ENCODE data around the gene FARP1.
A peak's percentile ranks its signal among the peaks of the same experiment; 100 is the strongest.

Gene FARP1, protein sequence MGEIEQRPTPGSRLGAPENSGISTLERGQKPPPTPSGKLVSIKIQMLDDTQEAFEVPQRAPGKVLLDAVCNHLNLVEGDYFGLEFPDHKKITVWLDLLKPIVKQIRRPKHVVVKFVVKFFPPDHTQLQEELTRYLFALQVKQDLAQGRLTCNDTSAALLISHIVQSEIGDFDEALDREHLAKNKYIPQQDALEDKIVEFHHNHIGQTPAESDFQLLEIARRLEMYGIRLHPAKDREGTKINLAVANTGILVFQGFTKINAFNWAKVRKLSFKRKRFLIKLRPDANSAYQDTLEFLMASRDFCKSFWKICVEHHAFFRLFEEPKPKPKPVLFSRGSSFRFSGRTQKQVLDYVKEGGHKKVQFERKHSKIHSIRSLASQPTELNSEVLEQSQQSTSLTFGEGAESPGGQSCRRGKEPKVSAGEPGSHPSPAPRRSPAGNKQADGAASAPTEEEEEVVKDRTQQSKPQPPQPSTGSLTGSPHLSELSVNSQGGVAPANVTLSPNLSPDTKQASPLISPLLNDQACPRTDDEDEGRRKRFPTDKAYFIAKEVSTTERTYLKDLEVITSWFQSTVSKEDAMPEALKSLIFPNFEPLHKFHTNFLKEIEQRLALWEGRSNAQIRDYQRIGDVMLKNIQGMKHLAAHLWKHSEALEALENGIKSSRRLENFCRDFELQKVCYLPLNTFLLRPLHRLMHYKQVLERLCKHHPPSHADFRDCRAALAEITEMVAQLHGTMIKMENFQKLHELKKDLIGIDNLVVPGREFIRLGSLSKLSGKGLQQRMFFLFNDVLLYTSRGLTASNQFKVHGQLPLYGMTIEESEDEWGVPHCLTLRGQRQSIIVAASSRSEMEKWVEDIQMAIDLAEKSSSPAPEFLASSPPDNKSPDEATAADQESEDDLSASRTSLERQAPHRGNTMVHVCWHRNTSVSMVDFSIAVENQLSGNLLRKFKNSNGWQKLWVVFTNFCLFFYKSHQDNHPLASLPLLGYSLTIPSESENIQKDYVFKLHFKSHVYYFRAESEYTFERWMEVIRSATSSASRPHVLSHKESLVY

GRCh38 chr13:98142380-98143156 is at the start of gene FARP1:
TSS of gene FARP1 (plus strand) at chr13:98143094. CDS start at chr13:98213243, 70,149 bp downstream.
- no peaks in the 10 kb centered on the region for H3K27me3 ChIP-seq (ENCODE audit: insufficient read depth, poor library complexity, severe bottlenecking)
- H3K36me3 ChIP-seq (ENCODE audit: low read depth), result no peaks in the 10 kb centered on the region
- H3K4me3 ChIP-seq (ENCODE audit: severe bottlenecking), result peak within 1 kb of the TSS; percentile 80
- peak; percentile 88 for ATAC-seq (ENCODE audit: low read depth)
- peak within 1 kb of the TSS; percentile 36 for H3K27ac ChIP-seq (ENCODE audit: poor library complexity, severe bottlenecking)
- H3K4me1 ChIP-seq (ENCODE audit: insufficient read depth, poor library complexity, severe bottlenecking), result peaks cover 9% of the 10 kb centered on the region
- DNase-seq (ENCODE audit: low spot score), result peak; percentile 72
- peak; percentile 83 for TF ChIP-seq CTCF (IDR thresholded peaks at IDR 0.05; ENCODE audit: poor library complexity, severe bottlenecking)
- H3K9me3 ChIP-seq (ENCODE audit: severe bottlenecking), result no peaks in the 10 kb centered on the region

DNA sequence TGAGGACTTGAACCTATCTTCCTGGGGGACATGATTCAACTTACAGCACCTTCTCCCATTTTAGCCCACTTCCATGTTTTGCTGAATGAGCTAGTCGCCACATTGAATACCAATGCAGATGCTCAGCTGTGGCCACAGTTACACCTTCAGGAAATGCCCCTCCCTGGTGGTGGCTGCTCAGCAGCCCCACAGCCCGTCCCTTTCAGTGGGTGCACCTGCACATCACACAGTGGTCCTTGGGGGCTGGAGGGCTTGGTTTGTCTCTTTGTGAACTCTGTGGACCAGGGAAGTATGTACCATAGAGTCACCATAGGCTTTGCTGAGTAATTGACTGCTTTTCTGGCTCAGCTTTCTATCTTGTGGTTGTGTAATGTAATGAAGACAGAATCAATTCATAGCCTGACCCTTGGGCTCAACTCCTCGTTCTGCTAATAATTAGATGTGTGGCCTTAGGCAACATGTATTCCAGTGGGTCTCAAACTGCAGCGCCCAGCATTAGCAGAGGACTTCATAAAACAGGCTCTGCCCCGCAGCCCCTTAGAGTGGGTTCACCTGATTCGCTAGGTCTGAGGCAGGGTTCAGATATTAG is 48.1 kb upstream of the FARP1 start:
- no peaks in the 10 kb centered on the region for H3K9me3 ChIP-seq (ENCODE audit: severe bottlenecking)
- no peak overlapping the region for H3K27ac ChIP-seq (ENCODE audit: poor library complexity, severe bottlenecking)
- H3K4me3 ChIP-seq (ENCODE audit: severe bottlenecking), result no peak overlapping the region
- ATAC-seq (ENCODE audit: low read depth) (no peak), DNase-seq (ENCODE audit: low spot score) (no peak)
- TF ChIP-seq CTCF (IDR thresholded peaks at IDR 0.05; ENCODE audit: poor library complexity, severe bottlenecking), result no peak
- no peaks in the 10 kb centered on the region for H3K27me3 ChIP-seq (ENCODE audit: insufficient read depth, poor library complexity, severe bottlenecking)
- no peaks in the 10 kb centered on the region for H3K36me3 ChIP-seq (ENCODE audit: low read depth)
- no peaks in the 10 kb centered on the region for H3K4me1 ChIP-seq (ENCODE audit: insufficient read depth, poor library complexity, severe bottlenecking)

DNA sequence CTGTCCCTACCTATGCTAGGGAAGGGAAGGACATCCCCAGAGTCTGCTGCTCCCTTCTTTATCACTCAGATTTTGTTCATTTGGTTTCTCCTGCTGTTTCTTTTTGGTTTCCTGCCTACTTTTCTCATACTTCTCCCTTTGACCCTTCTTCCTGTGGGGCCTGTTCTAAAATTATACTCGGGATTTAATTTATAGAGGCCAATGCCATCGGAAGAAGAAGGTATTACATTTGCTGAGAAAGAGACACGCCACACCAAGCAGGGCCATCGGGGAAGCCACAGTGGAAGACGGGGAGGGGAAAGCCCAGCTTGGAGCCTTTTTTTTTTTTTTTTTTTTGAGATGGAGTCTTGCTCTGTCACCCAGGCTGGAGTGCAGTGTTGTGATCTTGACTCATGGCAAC is 46.8 kb upstream of the FARP1 start:
- H3K27ac ChIP-seq (ENCODE audit: poor library complexity, severe bottlenecking), result no peak overlapping the region

More for the DNA sequence above, 46.8 kb upstream of the FARP1 start:
- ATAC-seq (ENCODE audit: low read depth) (no peak), DNase-seq (ENCODE audit: low spot score) (no peak)
- Histone ChIP-seq H3K4me3 (ENCODE audit: severe bottlenecking) (no peak overlapping the region), H3K36me3 (ENCODE audit: low read depth) (no peaks in the 10 kb centered on the region), H3K27me3 (ENCODE audit: insufficient read depth, poor library complexity, severe bottlenecking) (no peaks in the 10 kb centered on the region), H3K9me3 (ENCODE audit: severe bottlenecking) (no peaks in the 10 kb centered on the region), H3K4me1 (ENCODE audit: insufficient read depth, poor library complexity, severe bottlenecking) (no peaks in the 10 kb centered on the region)
- no peak for TF ChIP-seq CTCF (IDR thresholded peaks at IDR 0.05; ENCODE audit: poor library complexity, severe bottlenecking)

Measured in RWPE2 (cell line).